GM21786 (cell line): ENCODE data around the gene THRB.
"Not testable (repeated sequence)": the region's sequence is repeated elsewhere in the genome, so short reads cannot be mapped to it uniquely, and the experiment has no call there.

Experiments used
- ATAC-seq: cut with Tn5 transposase; IDR thresholded peaks from one replicate; pipeline ENCODE4 v1.9.1; 2021; ENCODE audit not compliant: unreplicated experiment

The THRB gene

GRCh38 chr3:24450160-24450907, 44.3 kb downstream of the THRB start:
- ATAC-seq: no peak

GRCh38 chr3:24447836-24448235, 46.8 kb downstream of the THRB start:
- ATAC-seq: no peak

DNA sequence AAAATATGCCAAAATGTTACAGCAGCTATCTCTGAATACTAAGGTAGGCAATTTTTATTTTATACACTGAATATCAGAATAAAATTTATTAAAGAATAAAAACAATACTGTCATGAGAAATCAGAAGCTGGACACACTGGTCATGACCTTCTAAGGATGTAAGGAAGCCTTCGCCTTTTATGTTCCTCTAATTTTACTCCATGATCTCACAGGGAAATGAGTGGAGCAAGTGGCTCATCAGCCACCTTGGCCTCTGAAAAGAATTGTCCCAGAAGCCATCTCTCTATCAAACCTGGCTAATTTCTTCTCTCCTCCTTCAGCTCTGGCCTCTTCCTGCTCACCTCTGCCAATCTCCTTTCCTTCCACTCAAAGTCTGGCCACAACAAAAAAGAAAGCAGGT, 48.6 kb downstream of the THRB start:
- ATAC-seq: no peak

DNA sequence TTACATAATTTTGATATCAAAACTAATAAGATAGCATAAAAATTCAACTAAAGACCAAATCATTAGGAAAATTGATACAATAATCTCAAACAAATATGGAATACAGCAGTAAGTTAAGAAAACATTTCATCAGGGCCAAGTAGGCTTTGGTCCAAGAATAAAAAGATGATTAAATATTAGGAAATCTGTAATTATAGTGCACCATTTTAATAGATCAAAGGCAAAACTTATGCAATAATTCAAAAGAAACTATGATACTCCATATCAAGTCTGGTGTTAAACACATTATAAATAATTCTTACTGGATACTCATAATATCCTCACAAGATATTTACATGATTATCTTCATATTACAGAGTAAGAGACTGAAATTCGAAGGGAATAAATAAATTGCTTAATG, 51.2 kb downstream of the THRB start:
- no peak for ATAC-seq

GRCh38 chr3:24440760-24441464, 53.7 kb downstream of the THRB start:
- ATAC-seq: no peak

GRCh38 chr3:24439021-24439420, 55.6 kb downstream of the THRB start:
- no peak for ATAC-seq

- ATAC-seq: no peak
Measured at GRCh38 chr3:24437326-24437725, 57.3 kb downstream of the THRB start.

DNA sequence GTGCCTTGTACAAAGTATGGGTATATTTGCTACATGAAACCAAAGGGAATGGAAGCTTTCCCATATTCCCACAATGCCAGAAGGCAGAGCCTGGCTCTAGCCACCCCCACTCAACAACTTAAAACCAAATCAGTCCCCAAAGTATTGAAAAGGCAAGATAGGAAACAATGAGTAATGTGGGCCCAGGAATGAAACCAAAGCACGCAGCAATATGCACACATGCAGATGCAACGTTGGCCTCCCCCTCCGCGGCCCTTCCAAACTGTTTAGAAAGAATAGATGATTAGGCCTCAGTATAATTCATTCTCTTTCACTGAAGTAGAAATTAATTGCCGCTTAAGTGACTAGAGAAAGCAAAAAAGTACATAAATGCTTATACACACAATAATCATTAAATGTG, 59.1 kb downstream of the THRB start:
- ATAC-seq: no peak

- no peak for ATAC-seq
Measured at GRCh38 chr3:24434651-24435050, 60.0 kb downstream of the THRB start.

DNA sequence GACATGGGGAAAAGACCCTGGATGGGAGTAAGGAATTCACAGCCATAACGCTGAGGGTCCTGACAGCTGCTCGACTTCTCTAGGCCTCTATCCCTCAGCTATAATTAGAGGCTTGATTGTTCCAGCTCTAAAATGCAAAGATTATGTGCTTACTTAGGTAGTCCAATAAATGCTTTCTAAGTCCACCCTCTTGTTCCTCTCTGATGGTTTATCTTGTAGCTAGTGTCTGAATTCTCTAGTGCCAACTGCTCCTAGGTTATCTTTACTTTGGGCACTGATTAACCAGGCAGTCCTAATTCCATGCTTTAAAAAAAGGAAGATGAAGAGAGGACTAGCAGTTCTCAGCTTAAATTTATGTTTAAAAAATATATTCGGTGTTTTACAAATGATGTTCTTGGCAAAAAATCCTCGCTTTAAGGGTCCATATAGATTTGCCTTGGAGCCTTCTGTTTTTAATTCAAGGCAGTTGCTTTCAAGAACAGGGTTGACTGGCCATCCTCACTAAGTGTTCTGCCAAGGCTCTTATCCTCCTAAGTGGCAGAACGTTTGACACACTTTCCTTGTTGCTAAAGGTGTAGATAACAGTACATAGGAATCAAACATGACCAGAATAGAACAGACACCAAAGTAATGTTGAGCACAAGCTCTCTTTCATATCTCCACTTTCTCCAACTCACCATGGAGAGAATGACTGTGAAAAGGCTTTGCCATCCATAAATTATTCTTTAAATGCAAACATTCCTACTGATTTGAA, 60.6 kb downstream of the THRB start:
- no peak for ATAC-seq

GRCh38 chr3:24432989-24433388, 61.7 kb downstream of the THRB start:
- no peak for ATAC-seq

DNA sequence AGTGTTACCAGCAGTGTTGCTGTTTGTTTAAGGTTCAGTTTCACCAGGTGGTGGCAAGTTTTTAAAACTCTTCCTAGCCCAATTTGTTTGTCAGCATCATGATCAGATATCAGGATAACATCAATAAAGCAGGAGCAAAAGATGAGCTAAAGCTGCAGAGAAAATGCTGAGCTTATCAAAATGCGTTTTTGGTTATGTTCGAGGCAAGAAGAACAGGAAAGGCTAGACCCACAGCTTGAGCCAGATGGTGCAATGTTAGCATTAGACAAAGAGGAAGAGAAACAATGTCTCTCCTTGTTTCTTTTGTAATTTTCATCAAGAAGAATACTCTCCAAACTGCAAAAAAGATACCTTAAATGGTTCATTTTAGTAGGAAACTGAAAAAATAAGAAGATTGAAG, 66.2 kb downstream of the THRB start:
- ATAC-seq: no peak

GRCh38 chr3:24426896-24427295, 67.8 kb downstream of the THRB start:
- no peak for ATAC-seq

DNA sequence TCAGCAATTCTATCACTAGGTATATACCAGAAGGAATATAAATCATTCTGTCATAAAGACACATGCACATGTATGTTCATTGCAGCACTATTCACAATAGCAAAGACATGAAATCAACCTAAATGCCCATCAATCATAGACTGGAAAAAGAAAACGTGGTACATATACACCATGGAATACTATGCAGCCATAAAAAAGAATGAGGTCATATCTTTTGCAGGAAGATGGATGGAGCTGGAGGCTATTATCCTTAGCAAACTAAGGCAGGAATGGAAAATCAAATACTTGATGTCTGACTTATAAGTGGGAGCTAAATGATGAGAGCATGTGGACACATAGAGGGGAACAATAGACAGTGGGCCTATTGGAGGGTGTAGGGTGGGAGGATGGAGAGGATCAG, 73.8 kb downstream of the THRB start:
- not testable (repeated sequence) for ATAC-seq

DNA sequence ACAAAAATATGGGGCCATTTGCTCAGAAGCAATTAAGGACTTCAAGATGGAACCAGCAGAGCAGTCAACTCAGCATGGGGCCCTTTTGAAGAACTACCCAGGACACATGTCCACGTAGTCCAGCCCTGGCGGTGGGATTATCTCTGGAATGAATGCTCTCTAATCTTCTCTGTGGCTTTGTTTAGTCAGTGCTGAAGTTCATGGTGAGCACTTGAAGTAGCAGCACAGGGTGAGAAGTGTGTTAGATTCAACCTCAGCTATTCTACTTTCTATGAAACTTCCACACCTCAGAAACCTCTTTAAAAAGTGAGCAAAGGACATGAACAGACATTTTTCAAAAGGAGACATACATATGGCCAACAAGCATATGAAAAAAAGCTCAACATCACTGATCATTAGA, 74.4 kb downstream of the THRB start:
- no peak for ATAC-seq

DNA sequence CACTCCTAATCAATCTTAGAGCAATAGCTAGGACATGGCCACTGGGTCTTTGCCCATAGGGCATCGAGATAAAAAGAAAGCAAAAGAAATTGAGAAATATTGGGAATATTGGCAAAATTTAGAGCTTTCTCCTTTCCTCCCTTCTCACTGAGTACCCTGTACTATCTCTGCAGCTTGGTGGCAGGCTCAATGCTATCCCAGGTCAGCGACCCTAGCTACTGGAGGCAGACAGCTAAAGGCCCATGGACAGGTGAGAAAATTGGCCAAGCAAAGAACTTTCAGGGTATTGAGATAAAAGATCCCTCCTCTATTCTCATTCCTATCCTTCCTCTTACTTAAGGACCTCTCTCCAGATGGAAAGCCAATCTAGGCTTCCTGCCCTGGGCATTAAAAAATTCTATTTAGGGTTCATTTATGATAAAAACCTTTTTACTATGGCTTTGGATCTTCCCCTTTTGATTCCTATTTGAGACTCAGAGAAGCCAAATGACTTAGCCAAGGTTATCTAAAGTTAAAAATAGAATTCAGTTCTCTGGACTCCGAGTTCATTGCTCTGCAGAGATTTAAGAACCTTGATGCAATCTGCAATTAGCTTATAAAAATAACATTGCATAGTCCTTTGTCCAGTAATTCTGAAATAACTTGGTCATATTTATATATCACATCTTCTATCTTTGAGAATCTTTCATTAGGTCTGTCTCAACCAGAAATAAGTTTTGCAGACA, 75.4 kb downstream of the THRB start:
- no peak for ATAC-seq

GRCh38 chr3:24417730-24418129, 76.9 kb downstream of the THRB start:
- no peak for ATAC-seq

DNA sequence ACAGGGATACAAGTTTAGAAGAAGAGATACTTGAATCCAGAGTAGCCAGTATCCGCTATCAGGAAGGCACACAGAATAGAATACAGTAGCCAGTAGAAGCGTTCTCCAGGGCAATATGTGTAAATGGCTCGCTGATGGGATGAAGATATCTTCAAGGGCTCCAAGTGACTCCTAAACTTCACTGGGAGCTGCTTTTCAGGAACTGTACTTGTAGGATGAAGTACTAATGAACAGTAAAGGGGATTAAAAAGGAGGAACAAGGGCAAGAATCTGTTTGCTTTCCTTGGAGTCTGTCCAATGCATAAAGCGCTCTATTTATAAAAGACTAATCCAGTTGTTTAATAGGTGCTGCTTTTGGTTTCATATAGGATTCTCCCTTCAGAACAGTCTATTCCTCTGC, 78.4 kb downstream of the THRB start:
- no peak for ATAC-seq

DNA sequence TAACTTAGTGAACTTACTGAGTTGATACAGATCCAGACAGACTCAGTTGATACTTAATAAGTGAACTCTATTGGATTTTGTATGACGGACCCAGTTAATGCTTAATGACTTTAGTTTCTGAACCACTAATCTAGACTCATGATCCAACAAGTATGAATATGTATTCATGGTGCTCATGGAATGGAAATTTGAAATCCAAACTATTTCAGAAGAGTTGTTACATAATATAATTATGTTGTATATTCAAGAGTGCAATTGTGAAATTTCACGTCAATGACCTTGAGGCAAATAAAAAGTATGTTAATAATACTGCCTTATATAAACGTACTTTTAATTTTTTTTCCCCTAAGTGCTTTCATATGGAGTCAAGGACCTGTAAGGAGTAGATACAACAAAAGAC, 78.8 kb downstream of the THRB start:
- no peak for ATAC-seq

- ATAC-seq: not testable (repeated sequence)
Measured at GRCh38 chr3:24413662-24414061, 81.0 kb downstream of the THRB start.

GRCh38 chr3:24410860-24411259, 83.8 kb downstream of the THRB start:
- ATAC-seq: no peak
